Neuron (in vitro differentiated cells): Measurements from ENCODE around the gene APOBR.
"Not testable (repeated sequence)": the region's sequence is repeated elsewhere in the genome, so short reads cannot be mapped to it uniquely, and the experiment has no call there.

Source experiments
- H2AFZ ChIP-seq: one replicate; pipeline ENCODE4 v1.6.1; 2013; ENCODE audit warnings: low read depth, mild to moderate bottlenecking, inconsistent platforms, low read length, moderate library complexity
- H3K27me3 ChIP-seq: one replicate; pipeline ENCODE4 v1.6.1; 2013; ENCODE audit warnings: low read length; ENCODE audit not compliant: insufficient read depth
- H3K36me3 ChIP-seq: one replicate; pipeline ENCODE4 v1.6.1; 2013; ENCODE audit warnings: low read length; ENCODE audit not compliant: insufficient read depth
- H3K4me1 ChIP-seq: one replicate; pipeline ENCODE4 v1.6.1; 2013; ENCODE audit warnings: low read length; ENCODE audit not compliant: insufficient read depth
- H3K4me3 ChIP-seq: 2 replicates; pipeline ENCODE4 v1.5.1; 2013; ENCODE audit warnings: mild to moderate bottlenecking, low read length, moderate library complexity
- H3K9me3 ChIP-seq: one replicate; pipeline ENCODE4 v1.6.1; 2013; ENCODE audit warnings: low read length

APOBR gene

GRCh38 chr16:28540346-28540745, 45.9 kb downstream of the APOBR start:
- Histone ChIP-seq H3K9me3 (no peaks in the 10 kb centered on the region), H3K27me3 (no peaks in the 10 kb centered on the region), H3K4me1 (no peaks in the 10 kb centered on the region), H2AFZ (no peak overlapping the region), H3K36me3 (no peaks in the 10 kb centered on the region), H3K4me3 (no peak overlapping the region)

- Histone ChIP-seq H3K4me1 (no peaks in the 10 kb centered on the region), H2AFZ (no peak overlapping the region), H3K9me3 (no peaks in the 10 kb centered on the region), H3K36me3 (no peaks in the 10 kb centered on the region), H3K27me3 (no peaks in the 10 kb centered on the region), H3K4me3 (no peak overlapping the region)
Observed at GRCh38 chr16:28542646-28543045, 48.2 kb downstream of the APOBR start.

- Histone ChIP-seq H3K27me3 (no peaks in the 10 kb centered on the region), H3K4me1 (no peaks in the 10 kb centered on the region), H3K9me3 (no peaks in the 10 kb centered on the region), H3K36me3 (no peaks in the 10 kb centered on the region), H3K4me3 (no peak overlapping the region), H2AFZ (no peak overlapping the region)
Observed at GRCh38 chr16:28543072-28543471, 48.6 kb downstream of the APOBR start.

GRCh38 chr16:28544998-28545397, 50.6 kb downstream of the APOBR start:
- H2AFZ ChIP-seq, result no peak overlapping the region
- no peaks in the 10 kb centered on the region for H3K27me3 ChIP-seq
- no peaks in the 10 kb centered on the region for H3K4me1 ChIP-seq
- no peaks in the 10 kb centered on the region for H3K36me3 ChIP-seq
- H3K9me3 ChIP-seq, result no peaks in the 10 kb centered on the region
- no peak overlapping the region for H3K4me3 ChIP-seq

GRCh38 chr16:28545964-28546363, 51.5 kb downstream of the APOBR start:
- H3K4me1 ChIP-seq, H3K27me3 ChIP-seq, H3K9me3 ChIP-seq, H3K4me3 ChIP-seq, H3K36me3 ChIP-seq, H2AFZ ChIP-seq: not testable (repeated sequence)

GRCh38 chr16:28546626-28547025, 52.2 kb downstream of the APOBR start:
- no peak overlapping the region for H2AFZ ChIP-seq
- H3K36me3 ChIP-seq, result no peaks in the 10 kb centered on the region
- no peaks in the 10 kb centered on the region for H3K9me3 ChIP-seq
- H3K27me3 ChIP-seq, result no peaks in the 10 kb centered on the region
- H3K4me3 ChIP-seq, result no peak overlapping the region
- no peaks in the 10 kb centered on the region for H3K4me1 ChIP-seq

GRCh38 chr16:28548306-28548802, 53.9 kb downstream of the APOBR start:
- no peaks in the 10 kb centered on the region for H3K27me3 ChIP-seq
- no peaks in the 10 kb centered on the region for H3K9me3 ChIP-seq
- H3K4me1 ChIP-seq, result no peaks in the 10 kb centered on the region
- no peaks in the 10 kb centered on the region for H3K36me3 ChIP-seq
- H3K4me3 ChIP-seq, result no peak overlapping the region
- H2AFZ ChIP-seq, result no peak overlapping the region
